ENCODE measurements around the gene MMP21. TPM values are rescaled to one million over a fixed set of nuclear protein-coding genes. Genes with fewer than 3 reads are reported as not detected.

MMP21 gene
- total RNA-seq, 1 donor from 2014 or later = 0.14 TPM

- Mint-ChIP-seq H3K27ac (no peak overlapping the region), H3K4me1 (no peaks in the 10 kb centered on the region), H3K36me3 (ENCODE audit: low read depth) (peaks cover 17% of the 10 kb centered on the region), H3K27me3 (no peaks in the 10 kb centered on the region), H3K4me3 (no peak overlapping the region), H3K9me3 (no peaks in the 10 kb centered on the region)
- intact Hi-C loops (cut with micrococcal nuclease) = no loop called here
- DNase-seq = no peak
Observed at GRCh38 chr10:125802131-125802530, 26.5 kb upstream of the MMP21 start.

GRCh38 chr10:125801574-125801973, 26.0 kb upstream of the MMP21 start:
- Mint-ChIP-seq H3K9me3 (no peaks in the 10 kb centered on the region), H3K4me1 (no peaks in the 10 kb centered on the region), H3K27ac (no peak overlapping the region), H3K4me3 (no peak overlapping the region), H3K36me3 (ENCODE audit: low read depth) (peaks cover 11% of the 10 kb centered on the region), H3K27me3 (no peaks in the 10 kb centered on the region)
- intact Hi-C loops (cut with micrococcal nuclease) = no loop called here
- DNase-seq = no peak

GRCh38 chr10:125799451-125800182, 24.0 kb upstream of the MMP21 start:
- Mint-ChIP-seq H3K4me3 (no peak overlapping the region), H3K36me3 (ENCODE audit: low read depth) (peaks cover 12% of the 10 kb centered on the region), H3K9me3 (no peaks in the 10 kb centered on the region), H3K27me3 (no peaks in the 10 kb centered on the region), H3K27ac (no peak overlapping the region), H3K4me1 (no peaks in the 10 kb centered on the region)
- no peak for DNase-seq
- intact Hi-C loops (cut with micrococcal nuclease) = no loop called here

- no peak overlapping the region for H3K27ac Mint-ChIP-seq
- DNase-seq = no peak
- no peaks in the 10 kb centered on the region for H3K27me3 Mint-ChIP-seq
- no peak overlapping the region for H3K4me3 Mint-ChIP-seq
- H3K9me3 Mint-ChIP-seq = no peaks in the 10 kb centered on the region
- peaks cover 16% of the 10 kb centered on the region for H3K36me3 Mint-ChIP-seq (ENCODE audit: low read depth)
- no peaks in the 10 kb centered on the region for H3K4me1 Mint-ChIP-seq
- intact Hi-C loops (cut with micrococcal nuclease) = no loop called here
Observed at GRCh38 chr10:125797994-125798662, 22.5 kb upstream of the MMP21 start.

GRCh38 chr10:125797424-125797823, 21.8 kb upstream of the MMP21 start:
- H3K36me3 Mint-ChIP-seq (ENCODE audit: low read depth) = peaks cover 17% of the 10 kb centered on the region
- H3K27me3 Mint-ChIP-seq = no peaks in the 10 kb centered on the region
- H3K4me3 Mint-ChIP-seq = no peak overlapping the region
- no peak overlapping the region for H3K27ac Mint-ChIP-seq
- no peaks in the 10 kb centered on the region for H3K4me1 Mint-ChIP-seq
- no peaks in the 10 kb centered on the region for H3K9me3 Mint-ChIP-seq
- intact Hi-C loops (cut with micrococcal nuclease) = no loop called here
- DNase-seq = no peak

GRCh38 chr10:125795637-125796190, 20.1 kb upstream of the MMP21 start:
- no peak for DNase-seq
- H3K36me3 Mint-ChIP-seq (ENCODE audit: low read depth) = peaks cover 23% of the 10 kb centered on the region
- H3K9me3 Mint-ChIP-seq = no peaks in the 10 kb centered on the region
- H3K27ac Mint-ChIP-seq = no peak overlapping the region
- H3K4me3 Mint-ChIP-seq = no peak overlapping the region
- no peaks in the 10 kb centered on the region for H3K4me1 Mint-ChIP-seq
- intact Hi-C loops (cut with micrococcal nuclease) = no loop called here
- no peaks in the 10 kb centered on the region for H3K27me3 Mint-ChIP-seq

- no peaks in the 10 kb centered on the region for H3K9me3 Mint-ChIP-seq
- DNase-seq = no peak
- H3K4me1 Mint-ChIP-seq = no peaks in the 10 kb centered on the region
- H3K27me3 Mint-ChIP-seq = no peaks in the 10 kb centered on the region
- intact Hi-C loops (cut with micrococcal nuclease) = no loop called here
- H3K36me3 Mint-ChIP-seq (ENCODE audit: low read depth) = peaks cover 23% of the 10 kb centered on the region
- H3K27ac Mint-ChIP-seq = no peak overlapping the region
- no peak overlapping the region for H3K4me3 Mint-ChIP-seq
Observed at GRCh38 chr10:125795128-125795527, 19.5 kb upstream of the MMP21 start.

- no peak for DNase-seq
- Mint-ChIP-seq H3K9me3 (no peaks in the 10 kb centered on the region), H3K4me3 (no peak overlapping the region), H3K27me3 (no peaks in the 10 kb centered on the region), H3K4me1 (peaks cover 11% of the 10 kb centered on the region), H3K27ac (no peak overlapping the region), H3K36me3 (ENCODE audit: low read depth) (peaks cover 28% of the 10 kb centered on the region)
- intact Hi-C loops (cut with micrococcal nuclease) = no loop called here
Observed at GRCh38 chr10:125792342-125793300, 17.0 kb upstream of the MMP21 start.

- H3K4me1 Mint-ChIP-seq = peaks cover 11% of the 10 kb centered on the region
- intact Hi-C loops (cut with micrococcal nuclease) = no loop called here
Observed at GRCh38 chr10:125788156-125789034, 12.8 kb upstream of the MMP21 start.

GRCh38 chr10:125785791-125786190, 10.2 kb upstream of the MMP21 start:
- H3K27me3 Mint-ChIP-seq = no peaks in the 10 kb centered on the region
- H3K9me3 Mint-ChIP-seq = no peaks in the 10 kb centered on the region
- DNase-seq = no peak
- H3K36me3 Mint-ChIP-seq (ENCODE audit: low read depth) = peaks cover 4% of the 10 kb centered on the region
- H3K4me3 Mint-ChIP-seq = no peak overlapping the region
- H3K4me1 Mint-ChIP-seq = peaks cover 11% of the 10 kb centered on the region
- H3K27ac Mint-ChIP-seq = no peak overlapping the region
- intact Hi-C loops (cut with micrococcal nuclease) = no loop called here

More at GRCh38 chr10:125788156-125789034, 12.8 kb upstream of the MMP21 start:
- no peak overlapping the region for H3K27ac Mint-ChIP-seq
- H3K4me3 Mint-ChIP-seq = no peak overlapping the region
- no peaks in the 10 kb centered on the region for H3K9me3 Mint-ChIP-seq
- peaks cover 19% of the 10 kb centered on the region for H3K36me3 Mint-ChIP-seq (ENCODE audit: low read depth)
- no peaks in the 10 kb centered on the region for H3K27me3 Mint-ChIP-seq
- DNase-seq = no peak

GRCh38 chr10:125783957-125784356, 8.3 kb upstream of the MMP21 start:
- no peaks in the 10 kb centered on the region for H3K9me3 Mint-ChIP-seq
- no peak for DNase-seq
- intact Hi-C loops (cut with micrococcal nuclease) = no loop called here
- peaks cover 11% of the 10 kb centered on the region for H3K4me1 Mint-ChIP-seq
- no peaks in the 10 kb centered on the region for H3K27me3 Mint-ChIP-seq
- peaks cover 3% of the 10 kb centered on the region for H3K36me3 Mint-ChIP-seq (ENCODE audit: low read depth)
- H3K4me3 Mint-ChIP-seq = no peak overlapping the region
- no peak overlapping the region for H3K27ac Mint-ChIP-seq

GRCh38 chr10:125783408-125783807, 7.8 kb upstream of the MMP21 start:
- peaks cover 1% of the 10 kb centered on the region for H3K36me3 Mint-ChIP-seq (ENCODE audit: low read depth)
- no peaks in the 10 kb centered on the region for H3K9me3 Mint-ChIP-seq
- peaks cover 8% of the 10 kb centered on the region for H3K4me1 Mint-ChIP-seq
- no peak for DNase-seq
- no peak overlapping the region for H3K27ac Mint-ChIP-seq
- H3K27me3 Mint-ChIP-seq = no peaks in the 10 kb centered on the region
- intact Hi-C loops (cut with micrococcal nuclease) = no loop called here
- no peak overlapping the region for H3K4me3 Mint-ChIP-seq

- no peak overlapping the region for H3K4me3 Mint-ChIP-seq
- H3K27me3 Mint-ChIP-seq = no peaks in the 10 kb centered on the region
- no peaks in the 10 kb centered on the region for H3K9me3 Mint-ChIP-seq
- H3K27ac Mint-ChIP-seq = no peak overlapping the region
- intact Hi-C loops (cut with micrococcal nuclease) = no loop called here
- H3K36me3 Mint-ChIP-seq (ENCODE audit: low read depth) = no peaks in the 10 kb centered on the region
- no peak for DNase-seq
- no peaks in the 10 kb centered on the region for H3K4me1 Mint-ChIP-seq
Observed at GRCh38 chr10:125782616-125783015, 7.0 kb upstream of the MMP21 start.
